Activated CD8-positive, alpha-beta memory T cell treated with anti-CD3 and anti-CD28 coated beads for 48 hours (primary cell): ENCODE measurements around the gene SUSD2.
"Not testable (repeated sequence)": the region's sequence is repeated elsewhere in the genome, so short reads cannot be mapped to it uniquely, and the experiment has no call there.

Experiments
- DNase-seq, 3 experiments: peaks; one replicate each; pipeline ENCODE4 v3.0.0-alpha.2; 2020; ENCODE audit warnings: low read depth in 2 of 3, low spot score in 2 of 3

Gene SUSD2, protein sequence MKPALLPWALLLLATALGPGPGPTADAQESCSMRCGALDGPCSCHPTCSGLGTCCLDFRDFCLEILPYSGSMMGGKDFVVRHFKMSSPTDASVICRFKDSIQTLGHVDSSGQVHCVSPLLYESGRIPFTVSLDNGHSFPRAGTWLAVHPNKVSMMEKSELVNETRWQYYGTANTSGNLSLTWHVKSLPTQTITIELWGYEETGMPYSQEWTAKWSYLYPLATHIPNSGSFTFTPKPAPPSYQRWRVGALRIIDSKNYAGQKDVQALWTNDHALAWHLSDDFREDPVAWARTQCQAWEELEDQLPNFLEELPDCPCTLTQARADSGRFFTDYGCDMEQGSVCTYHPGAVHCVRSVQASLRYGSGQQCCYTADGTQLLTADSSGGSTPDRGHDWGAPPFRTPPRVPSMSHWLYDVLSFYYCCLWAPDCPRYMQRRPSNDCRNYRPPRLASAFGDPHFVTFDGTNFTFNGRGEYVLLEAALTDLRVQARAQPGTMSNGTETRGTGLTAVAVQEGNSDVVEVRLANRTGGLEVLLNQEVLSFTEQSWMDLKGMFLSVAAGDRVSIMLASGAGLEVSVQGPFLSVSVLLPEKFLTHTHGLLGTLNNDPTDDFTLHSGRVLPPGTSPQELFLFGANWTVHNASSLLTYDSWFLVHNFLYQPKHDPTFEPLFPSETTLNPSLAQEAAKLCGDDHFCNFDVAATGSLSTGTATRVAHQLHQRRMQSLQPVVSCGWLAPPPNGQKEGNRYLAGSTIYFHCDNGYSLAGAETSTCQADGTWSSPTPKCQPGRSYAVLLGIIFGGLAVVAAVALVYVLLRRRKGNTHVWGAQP

GRCh38 chr22:24181088-24181995 lies at the start of gene SUSD2:
Gene SUSD2 (plus strand): TSS chr22:24181487. CDS start chr22:24181520, 33 bp downstream.
- DNase-seq, result no peak

DNA sequence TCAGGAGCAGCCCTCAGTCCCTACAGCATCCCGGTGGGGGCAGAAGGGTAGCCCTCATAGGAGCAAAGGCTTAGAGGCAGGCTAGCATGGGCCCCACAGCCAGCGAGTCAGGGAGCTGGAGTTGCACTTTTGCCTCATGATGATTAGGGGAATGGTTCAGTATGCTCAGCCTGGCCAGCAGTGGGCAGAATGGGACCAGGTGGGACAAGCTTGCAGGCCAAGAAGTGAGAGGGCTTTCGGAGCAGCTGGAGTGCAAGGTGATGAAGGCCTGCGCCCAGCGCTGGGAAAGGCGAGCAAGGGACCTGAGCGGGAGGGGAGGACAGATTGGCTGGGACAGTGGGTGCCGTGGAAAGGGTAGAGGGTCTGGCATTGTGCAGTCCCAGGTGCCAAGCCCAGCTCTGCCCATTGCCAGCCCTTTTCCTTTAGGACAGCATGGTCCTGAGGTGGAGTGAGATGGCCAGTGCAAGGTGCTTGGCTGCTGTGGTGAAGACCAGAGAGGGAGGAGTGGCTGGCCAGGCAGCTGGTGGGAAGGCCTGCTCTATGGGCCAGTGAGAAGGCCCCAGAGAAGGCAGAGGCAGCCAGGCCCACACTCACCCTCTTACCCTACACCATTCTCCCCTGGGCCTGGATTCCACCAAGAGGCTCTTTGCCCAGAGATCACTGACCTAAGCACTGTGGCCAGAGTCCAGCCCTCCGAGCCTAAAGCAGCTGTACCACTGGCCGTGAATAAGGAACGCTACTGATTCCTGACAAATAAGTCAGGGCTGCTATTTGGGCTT lies 47.9 kb upstream of the SUSD2 start:
- DNase-seq, result no peak

DNA sequence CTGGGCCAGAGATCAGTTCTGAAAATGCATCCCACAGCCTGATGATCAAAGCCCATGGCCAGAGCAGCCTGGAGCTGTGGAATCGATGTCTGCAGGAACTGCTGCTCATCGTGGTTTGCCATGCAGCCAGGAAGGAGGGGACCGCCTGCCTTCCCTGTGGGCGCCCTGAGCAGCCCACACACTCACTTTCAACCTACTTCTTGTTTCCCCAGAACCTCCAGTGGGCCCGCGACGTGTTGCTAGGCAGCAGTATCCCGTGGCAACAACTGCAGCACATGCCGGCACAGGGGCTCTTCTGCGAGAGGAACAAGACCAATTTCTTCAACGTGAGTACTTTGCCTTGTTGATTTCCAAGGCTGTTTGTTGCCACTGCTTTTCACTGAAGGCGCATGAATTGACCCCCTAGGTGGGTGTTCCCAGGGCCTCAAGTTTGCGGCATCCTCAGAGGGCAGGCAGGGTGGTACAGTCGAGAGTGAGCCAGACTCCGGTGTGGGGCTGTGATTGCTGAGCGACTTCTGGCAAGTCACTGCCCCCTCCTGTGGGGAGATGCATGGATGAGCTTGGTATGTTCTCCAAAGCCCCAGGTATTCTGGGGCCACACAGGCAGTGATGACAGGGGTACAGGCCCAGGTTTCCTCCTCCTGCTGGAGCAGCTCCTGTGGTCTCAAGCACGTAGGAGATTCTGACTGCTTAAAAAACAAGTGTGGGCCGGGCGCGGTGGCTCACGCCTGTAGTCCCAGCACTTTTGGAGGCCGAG lies 47.0 kb upstream of the SUSD2 start:
- DNase-seq, result peak in 2 of 3 experiments; percentile 37 to 51

- DNase-seq, result not testable (repeated sequence)
Observed at GRCh38 chr22:24136533-24136932, 44.8 kb upstream of the SUSD2 start.

- DNase-seq, result no peak
Observed at GRCh38 chr22:24137595-24137994, 43.7 kb upstream of the SUSD2 start.

GRCh38 chr22:24138649-24139420 lies 42.5 kb upstream of the SUSD2 start:
- DNase-seq, result no peak

- DNase-seq, result no peak
Observed at GRCh38 chr22:24140357-24140756, 40.9 kb upstream of the SUSD2 start.

DNA sequence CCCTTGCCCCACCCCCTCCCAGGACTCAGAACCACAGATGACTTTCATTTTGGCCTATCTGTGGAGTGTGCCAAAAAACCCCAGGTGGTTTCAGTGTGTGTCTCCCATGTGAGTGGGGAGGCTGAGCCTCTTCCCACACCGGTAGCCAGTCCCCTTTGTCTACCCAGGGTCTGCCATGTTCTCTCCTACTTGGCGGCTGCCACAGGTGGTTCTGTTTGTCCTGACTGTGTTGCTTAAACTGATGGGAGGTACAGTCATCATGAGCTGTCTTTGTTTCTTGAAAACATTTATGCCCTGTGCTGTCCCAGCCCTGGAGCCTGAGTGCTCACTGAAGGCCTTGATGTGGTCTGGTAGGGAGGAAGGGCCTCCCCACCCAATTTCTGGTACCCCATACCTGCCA lies 39.7 kb upstream of the SUSD2 start:
- DNase-seq, result no peak

GRCh38 chr22:24142241-24142640 lies 39.0 kb upstream of the SUSD2 start:
- DNase-seq, result no peak

DNA sequence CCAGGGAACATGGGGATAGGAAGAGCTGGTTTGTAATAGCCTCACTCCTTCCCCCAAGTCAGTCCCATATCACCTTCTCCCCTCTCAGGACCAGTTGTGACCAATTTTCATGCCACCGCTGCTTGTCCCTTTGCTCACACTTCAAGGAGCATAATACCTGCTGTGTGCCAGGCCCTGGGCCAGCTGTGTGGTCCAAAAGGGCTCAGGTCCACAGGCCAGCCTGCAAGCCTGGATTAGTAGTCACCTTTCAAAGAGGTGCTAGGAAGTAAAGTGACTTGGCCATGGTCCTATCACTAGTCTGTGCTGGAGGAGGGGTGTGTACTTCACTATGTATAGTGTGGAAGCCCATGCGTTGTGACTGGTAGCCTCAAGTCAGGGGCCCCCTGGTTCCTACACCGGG lies 38.5 kb upstream of the SUSD2 start:
- no peak for DNase-seq

GRCh38 chr22:24144056-24144777 lies 37.1 kb upstream of the SUSD2 start:
- no peak for DNase-seq

- DNase-seq, result no peak
Observed at GRCh38 chr22:24144778-24145085, 36.6 kb upstream of the SUSD2 start.

DNA sequence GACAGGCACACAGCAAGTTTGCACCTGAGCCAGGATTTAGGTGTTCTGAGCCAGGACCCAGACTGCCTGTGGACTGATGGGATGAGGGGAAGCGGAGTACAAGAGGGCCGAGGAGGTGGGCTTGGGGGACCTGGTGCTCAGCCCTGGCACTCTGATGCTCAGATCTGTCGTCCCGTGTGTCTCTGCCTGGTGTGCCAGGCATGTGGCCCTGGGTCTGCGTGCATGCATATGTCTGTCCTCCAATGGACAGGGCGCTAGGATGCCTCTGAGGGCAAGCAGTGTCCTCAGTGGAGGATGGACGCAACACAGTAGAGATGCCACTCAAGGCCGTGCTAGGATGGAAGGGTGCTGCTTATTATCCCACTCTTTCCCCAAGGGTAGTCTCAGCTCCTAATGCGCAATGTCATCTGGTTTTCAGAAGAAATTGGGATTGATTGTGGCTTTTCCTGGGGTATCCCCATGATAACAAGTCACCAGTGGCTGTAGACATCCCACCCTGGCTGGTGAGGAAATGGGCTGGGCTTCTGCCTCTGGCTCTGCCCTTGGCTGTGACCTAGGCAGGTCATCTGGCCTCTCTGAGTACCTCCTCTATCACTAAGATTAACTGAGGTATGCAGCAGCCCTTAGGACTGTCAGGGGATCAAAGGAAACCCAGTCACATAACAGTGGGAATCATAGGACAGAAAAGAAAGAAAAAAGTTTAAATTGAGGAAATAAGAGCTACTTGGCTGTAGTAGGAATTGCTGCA lies 35.7 kb upstream of the SUSD2 start:
- DNase-seq, result no peak

GRCh38 chr22:24146194-24146616 lies 35.1 kb upstream of the SUSD2 start:
- DNase-seq, result no peak

GRCh38 chr22:24146791-24147353 lies 34.4 kb upstream of the SUSD2 start:
- no peak for DNase-seq

- DNase-seq, result no peak
Observed at GRCh38 chr22:24147666-24148065, 33.6 kb upstream of the SUSD2 start.
